COLO668 (cell line): ENCODE results near the gene SACM1L.

ENCODE experiments used
- DNase-seq: peaks from one replicate; lab custom pipeline; 2025; ENCODE audit not compliant: unreplicated experiment; lab: John Stamatoyannopoulos, UW

SACM1L gene

GRCh38 chr3:45762647-45763302, 73.6 kb downstream of the SACM1L start:
- no peak for DNase-seq

GRCh38 chr3:45763303-45763675, 74.1 kb downstream of the SACM1L start:
- DNase-seq, result no peak

- no peak for DNase-seq
These were observed 76.2 kb downstream of the SACM1L start for GRCh38 chr3:45765266-45765851.

GRCh38 chr3:45765958-45766357, 76.8 kb downstream of the SACM1L start:
- DNase-seq, result no peak

- DNase-seq, result no peak
These were observed 82.1 kb downstream of the SACM1L start for GRCh38 chr3:45771166-45771775.

- no peak for DNase-seq
These were observed 82.6 kb downstream of the SACM1L start for GRCh38 chr3:45771831-45772230.

- DNase-seq, result no peak
These were observed 83.3 kb downstream of the SACM1L start for GRCh38 chr3:45772341-45773035.

- DNase-seq, result no peak
These were observed 83.9 kb downstream of the SACM1L start for GRCh38 chr3:45773072-45773471.

- no peak for DNase-seq
These were observed 84.7 kb downstream of the SACM1L start for GRCh38 chr3:45773714-45774449.

GRCh38 chr3:45774581-45775521, 85.7 kb downstream of the SACM1L start:
- no peak for DNase-seq

- no peak for DNase-seq
These were observed 86.5 kb downstream of the SACM1L start for GRCh38 chr3:45775571-45776300.

- no peak for DNase-seq
These were observed 87.1 kb downstream of the SACM1L start for GRCh38 chr3:45776301-45776595.

- DNase-seq, result peak; percentile 12
These were observed 87.4 kb downstream of the SACM1L start for GRCh38 chr3:45776611-45777010.

GRCh38 chr3:45777111-45777745, 88.0 kb downstream of the SACM1L start:
- DNase-seq, result no peak

GRCh38 chr3:45777746-45778386, 88.7 kb downstream of the SACM1L start:
- no peak for DNase-seq

GRCh38 chr3:45778761-45779201, 89.6 kb downstream of the SACM1L start:
- DNase-seq, result no peak

- no peak for DNase-seq
These were observed 90.8 kb downstream of the SACM1L start for GRCh38 chr3:45779746-45780735.

GRCh38 chr3:45781271-45781670, 92.1 kb downstream of the SACM1L start:
- DNase-seq, result no peak
